GM23338 (cell line): ENCODE measurements around the gene RHBDD1. TPM values are rescaled to one million over a fixed set of nuclear protein-coding genes. Genes with fewer than 3 reads are reported as not detected.

ENCODE experiments used
- ATAC-seq: fragments of 200-7000 bp; cut with Tn5 transposase; 3 replicates; pipeline ENCODE4 v1.9.1; 2020
- DNase-seq: peaks from one replicate; pipeline ENCODE4 v3.0.0-alpha.2; 2015; ENCODE audit warnings: low spot score
- H2AFZ ChIP-seq: fragments of 200-600 bp; sonication (generic); 2 replicates; pipeline ENCODE4 v1.8.0; 2016; ENCODE audit warnings: antibody characterized with exemption, mild to moderate bottlenecking, moderate library complexity
- H3F3A ChIP-seq: fragments of 200-600 bp; sonication (generic); replicated peaks from 2 replicates; pipeline ENCODE4 v1.8.0; 2017; ENCODE audit warnings: antibody characterized with exemption, mixed run types, low read depth
- H3K27ac ChIP-seq: fragments of 200-600 bp; sonication (generic); 2 replicates; pipeline ENCODE4 v1.6.1; 2016; ENCODE audit warnings: low read depth
- H3K27me3 ChIP-seq: fragments of 200-600 bp; sonication (generic); 2 replicates; pipeline ENCODE4 v1.8.0; 2016; ENCODE audit warnings: mild to moderate bottlenecking, mixed run types, moderate library complexity; ENCODE audit not compliant: insufficient read depth
- H3K36me3 ChIP-seq: fragments of 200-600 bp; sonication (generic); 2 replicates; pipeline ENCODE4 v1.8.0; 2016; ENCODE audit warnings: mild to moderate bottlenecking; ENCODE audit not compliant: insufficient read depth
- H3K4me1 ChIP-seq: fragments of 200-600 bp; sonication (generic); 2 replicates; pipeline ENCODE4 v1.8.0; 2016; ENCODE audit warnings: mild to moderate bottlenecking, moderate library complexity; ENCODE audit not compliant: insufficient read depth
- H3K4me2 ChIP-seq: fragments of 200-600 bp; sonication (generic); 2 replicates; pipeline ENCODE4 v1.7.1; 2017; ENCODE audit warnings: mixed run types
- H3K4me3 ChIP-seq: fragments of 200-600 bp; sonication (generic); 2 replicates; pipeline ENCODE4 v1.6.1; 2016; ENCODE audit warnings: mixed run types
- H3K79me2 ChIP-seq: fragments of 200-600 bp; sonication (generic); replicated peaks from 2 replicates; pipeline ENCODE4 v1.8.0; 2017; ENCODE audit warnings: mild to moderate bottlenecking; ENCODE audit not compliant: insufficient read depth
- H3K9me2 ChIP-seq: fragments of 200-600 bp; sonication (generic); 2 replicates; pipeline ENCODE4 v1.8.0; 2017; ENCODE audit not compliant: insufficient read depth
- H4K20me1 ChIP-seq: fragments of 200-600 bp; sonication (generic); replicated peaks from 2 replicates; pipeline ENCODE4 v1.8.0; 2017; ENCODE audit warnings: mild to moderate bottlenecking; ENCODE audit not compliant: insufficient read depth
- H3K27ac Mint-ChIP-seq: 2 replicates; pipeline ENCODE4 v1.8.0; 2020; ENCODE audit warnings: inconsistent platforms, mild to moderate bottlenecking, moderate library complexity, mixed read lengths
- H3K27me3 Mint-ChIP-seq: 3 replicates; pipeline ENCODE4 v1.8.0; 2022; ENCODE audit warnings: low read depth, mild to moderate bottlenecking, moderate library complexity, mixed read lengths, inconsistent platforms; ENCODE audit not compliant: insufficient read depth, poor library complexity
- H3K36me3 Mint-ChIP-seq: 3 replicates; pipeline ENCODE4 v1.8.0; 2021; ENCODE audit warnings: low read depth, mild to moderate bottlenecking, inconsistent platforms, moderate library complexity, mixed read lengths
- H3K4me1 Mint-ChIP-seq: 3 replicates; pipeline ENCODE4 v1.8.0; 2020; ENCODE audit warnings: mild to moderate bottlenecking, inconsistent platforms, mixed read lengths
- H3K4me3 Mint-ChIP-seq: 3 replicates; pipeline ENCODE4 v1.8.0; 2021; ENCODE audit warnings: moderate library complexity, mild to moderate bottlenecking, inconsistent platforms, mixed read lengths
- H3K9me3 Mint-ChIP-seq: 3 replicates; pipeline ENCODE4 v1.8.0; 2020; ENCODE audit warnings: moderate library complexity, mild to moderate bottlenecking, inconsistent platforms, mixed read lengths
- CREB1 ChIP-seq: fragments of 250-450 bp; sonication (Bioruptor Pico); IDR thresholded peaks from 2 replicates; pipeline ENCODE4 v1.5.0; 2020; ENCODE audit warnings: low read depth, mild to moderate bottlenecking, moderate library complexity
- CTCF ChIP-seq, 2 experiments: fragments of 200-600 bp in 1 of 2; sonication (generic) in 1 of 2; conservative IDR thresholded peaks; 2 replicates each; pipeline versions ENCODE4 v1.5.1 to v1.6.1; 2016 to 2017; ENCODE audit warnings: antibody characterized with exemption in 2 of 2, low read depth in 2 of 2, mild to moderate bottlenecking in 2 of 2, moderate library complexity in 1 of 2
- ETS1 ChIP-seq: IDR thresholded peaks from 2 replicates; pipeline ENCODE4 v1.6.1; 2016; ENCODE audit warnings: antibody characterized with exemption
- EZH2 ChIP-seq: fragments of 200-600 bp; sonication (generic); IDR thresholded peaks from one replicate; pipeline ENCODE4 v1.8.0; 2017; ENCODE audit warnings: antibody characterized with exemption, mild to moderate bottlenecking, low read depth; ENCODE audit not compliant: unreplicated experiment
- EZH2phosphoT487 ChIP-seq: fragments of 200-600 bp; sonication (generic); IDR thresholded peaks from one replicate; pipeline ENCODE4 v1.8.1; 2018; ENCODE audit warnings: antibody characterized with exemption; ENCODE audit not compliant: unreplicated experiment
- JUNB ChIP-seq: IDR thresholded peaks from one replicate; pipeline ENCODE4 v1.6.1; 2016; ENCODE audit warnings: antibody characterized with exemption; ENCODE audit not compliant: unreplicated experiment
- NANOG ChIP-seq: IDR thresholded peaks from 2 replicates; pipeline ENCODE4 v1.6.1; 2016; ENCODE audit warnings: antibody characterized with exemption, borderline replicate concordance
- POLR2AphosphoS5 ChIP-seq: IDR thresholded peaks from 2 replicates; pipeline ENCODE4 v1.6.1; 2016; ENCODE audit warnings: antibody characterized with exemption, low read depth
- REST ChIP-seq: IDR thresholded peaks from one replicate; pipeline ENCODE4 v1.6.1; 2018; ENCODE audit warnings: antibody characterized with exemption; ENCODE audit not compliant: unreplicated experiment
- STAT1 ChIP-seq: IDR thresholded peaks from one replicate; pipeline ENCODE4 v1.6.1; 2016; ENCODE audit warnings: antibody characterized with exemption; ENCODE audit not compliant: unreplicated experiment
- ZNF114 ChIP-seq: fragments of 250-450 bp; sonication (Bioruptor Pico); IDR thresholded peaks from 2 replicates; pipeline ENCODE4 v1.5.0; 2020; ENCODE audit warnings: mild to moderate bottlenecking, moderate library complexity
- ZNF331 ChIP-seq: fragments of 250-450 bp; sonication (Bioruptor Pico); IDR thresholded peaks from 2 replicates; pipeline ENCODE4 v1.5.0; 2020; ENCODE audit warnings: low read depth, mild to moderate bottlenecking, moderate library complexity
- ZNF462 ChIP-seq: fragments of 250-450 bp; sonication (Bioruptor Pico); IDR thresholded peaks from 2 replicates; pipeline ENCODE4 v1.5.0; 2020; ENCODE audit warnings: mild to moderate bottlenecking, moderate library complexity
- polyA plus RNA-seq: library from polyadenylated mRNA; unstranded; fragments of >200 nt; fragmentation: Nextera tagmentation; extraction: Ambion mirVana; gene quantifications from 2 replicates; pipeline ENCODE4 v1.2.1, GENCODE V29; 2016
- total RNA-seq: library from RNA; depleted of rRNA; stranded (reverse); fragments of >200 nt; shearing (Covaris generic); gene quantifications from 2 replicates; pipeline ENCODE4 v1.2.3, GENCODE V29; 2014

Gene RHBDD1
- total and polyA plus RNA-seq, 2 experiments from 2014 or later: 7.3 to 13.0 TPM

- Histone ChIP-seq H3K4me2 (peak within 1 kb of the TSS; percentile 95), H3K27ac (peak within 1 kb of the TSS; percentile 84), H3K27me3 (no peaks in the 10 kb centered on the region), H3K4me3 (peak within 1 kb of the TSS; percentile 95), H3K36me3 (no peaks in the 10 kb centered on the region), H4K20me1 (no peaks in the 10 kb centered on the region), H3K79me2 (peaks cover 38% of the 10 kb centered on the region), H2AFZ (peak within 1 kb of the TSS; percentile 80), H3K9me2 (no peaks in the 10 kb centered on the region), H3K4me1 (peaks cover 23% of the 10 kb centered on the region), H3F3A (no peaks in the 10 kb centered on the region; the same call in 1 of the 2 replicates)
- Mint-ChIP-seq H3K27ac (peak within 1 kb of the TSS; percentile 80; the same call in 1 of the 2 replicates), H3K9me3 (peaks cover 20% of the 10 kb centered on the region; the same call in 2 of the 3 replicates), H3K4me1 (peaks cover 34% of the 10 kb centered on the region), H3K4me3 (peak within 1 kb of the TSS; percentile 83), H3K36me3 (peaks cover 36% of the 10 kb centered on the region), H3K27me3 (peaks cover 13% of the 10 kb centered on the region)
- peak; percentile 86 for DNase-seq
- peak; percentile 26 for ATAC-seq
- TF ChIP-seq ZNF114 (CRISPR knock-in tag) (no peak), EZH2phosphoT487 (no peak), POLR2AphosphoS5 (peak; percentile 45), CREB1 (CRISPR knock-in tag) (no peak), JUNB (no peak), CTCF (conservative IDR thresholded peaks at IDR 0.05; ENCODE audit: low read depth in 2 of 2) (peak in 1 of 2 experiments; percentile 56; a peak in 2 of 4 replicates), REST (no peak), NANOG (no peak), ZNF331 (no peak), EZH2 (no peak), ETS1 (no peak), STAT1 (no peak), ZNF462 (CRISPR knock-in tag) (no peak)
These were observed 36.5 kb upstream of the RHBDD1 start, which contains the start of gene IRS1 for GRCh38 chr2:226799211-226799975. TSS of gene IRS1 (minus strand) at chr2:226799820. CDS start at chr2:226798738, 1,082 bp downstream.
